ENCODE measurements around the gene UBQLN2.
"Not testable (repeated sequence)": the region's sequence is repeated elsewhere in the genome, so short reads cannot be mapped to it uniquely, and the experiment has no call there.

The UBQLN2 gene

GRCh38 chrX:56588397-56589188, 25.2 kb downstream of the UBQLN2 start:
- DNase-seq (ENCODE audit: low read depth), result no peak
- TF ChIP-seq CTCF (conservative IDR thresholded peaks at IDR 0.05; ENCODE audit: low read depth, low read length), result no peak
- no peak overlapping the region for H3K4me3 ChIP-seq (ENCODE audit: low read length)

GRCh38 chrX:56591830-56592229, 28.4 kb downstream of the UBQLN2 start:
- DNase-seq (ENCODE audit: low read depth); H3K4me3 ChIP-seq (ENCODE audit: low read length): not testable (repeated sequence)

- no peak for DNase-seq (ENCODE audit: low read depth)
- TF ChIP-seq CTCF (conservative IDR thresholded peaks at IDR 0.05; ENCODE audit: low read depth, low read length), result no peak
These were observed 36.7 kb downstream of the UBQLN2 start for GRCh38 chrX:56600141-56600540.

GRCh38 chrX:56600987-56601386, 37.6 kb downstream of the UBQLN2 start:
- no peak for DNase-seq (ENCODE audit: low read depth)
- TF ChIP-seq CTCF (conservative IDR thresholded peaks at IDR 0.05; ENCODE audit: low read depth, low read length), result no peak
- H3K4me3 ChIP-seq (ENCODE audit: low read length), result no peak overlapping the region

More at GRCh38 chrX:56600141-56600540, 36.7 kb downstream of the UBQLN2 start:
- H3K4me3 ChIP-seq (ENCODE audit: low read length), result no peak overlapping the region

GRCh38 chrX:56615282-56615681, 51.9 kb downstream of the UBQLN2 start:
- no peak for TF ChIP-seq CTCF (conservative IDR thresholded peaks at IDR 0.05; ENCODE audit: low read depth, low read length)
- DNase-seq (ENCODE audit: low read depth), result no peak
- no peak overlapping the region for H3K4me3 ChIP-seq (ENCODE audit: low read length)
